Peyer's patch (tissue), 4 donors: ENCODE data around the gene TAS1R2. TPM values are rescaled to one million over a fixed set of nuclear protein-coding genes. Genes with fewer than 3 reads are reported as not detected.

Experiments used
- DNase-seq, 3 donors: peaks; one replicate each; pipeline ENCODE4 v3.0.0-alpha.2; 2017 to 2019
- H3K27ac ChIP-seq, 4 donors: fragments of 200-600 bp; sonication (generic); one replicate each; pipeline ENCODE4 v1.5.1; 2016 to 2019
- H3K27me3 ChIP-seq, 2 donors: fragments of 200-600 bp; sonication (generic); one replicate each; pipeline ENCODE4 v1.5.1; 2019
- H3K36me3 ChIP-seq, 3 donors: fragments of 200-600 bp; sonication (generic); one replicate each; pipeline ENCODE4 v1.5.1; 2016 to 2019
- H3K4me1 ChIP-seq, 4 donors: fragments of 200-600 bp; sonication (generic); one replicate each; pipeline ENCODE4 v1.5.1; 2016 to 2019
- H3K4me3 ChIP-seq, 4 donors: fragments of 200-600 bp; sonication (generic); 1 replicate in 3 of 4; 2 replicates in 1 of 4; pipeline ENCODE4 v1.5.1; 2016 to 2019; ENCODE audit warnings: mild to moderate bottlenecking in 1 of 4
- H3K9me3 ChIP-seq, 4 donors: fragments of 200-600 bp; sonication (generic); one replicate each; pipeline ENCODE4 v1.5.1; 2016 to 2019; ENCODE audit warnings: mild to moderate bottlenecking in 1 of 4
- CTCF ChIP-seq, 6 experiments: fragments of 450-650 bp in 4 of 6; fragments of 200-600 bp in 2 of 6; sonication (generic) in 1 of 6; IDR thresholded peaks; one replicate each; pipeline ENCODE4 v1.5.1; 2017 to 2019; ENCODE audit warnings: antibody characterized with exemption in 6 of 6, mild to moderate bottlenecking in 3 of 6, moderate library complexity in 1 of 6
- POLR2A ChIP-seq, 2 donors: fragments of 450-650 bp; IDR thresholded peaks; one replicate each; pipeline ENCODE4 v1.5.1; 2017; ENCODE audit warnings: antibody characterized with exemption in 2 of 2, mild to moderate bottlenecking in 2 of 2, moderate library complexity in 2 of 2
- total RNA-seq, 4 donors: library from RNA; depleted of rRNA; stranded (reverse); fragments of >200 nt; gene quantifications; one replicate each; pipeline ENCODE4 v1.1.0, GENCODE V29; 2016

The TAS1R2 gene
- total RNA-seq, 4 donors from 2014 or later, result 0.35 TPM; not detected in 3

- H3K27ac ChIP-seq, result no peak overlapping the region
- TF ChIP-seq CTCF (IDR thresholded peaks at IDR 0.05) (no peak), POLR2A (IDR thresholded peaks at IDR 0.05) (no peak)
- H3K4me1 ChIP-seq, result no peaks in the 10 kb centered on the region
- H3K9me3 ChIP-seq, result no peaks in the 10 kb centered on the region
- H3K36me3 ChIP-seq, result no peaks in the 10 kb centered on the region
- DNase-seq, result peak in 1 of 3 donors; percentile 57
- no peak overlapping the region for H3K4me3 ChIP-seq
- no peaks in the 10 kb centered on the region for H3K27me3 ChIP-seq
These were observed 26.5 kb upstream of the TAS1R2 start for GRCh38 chr1:18886003-18886335.

- Histone ChIP-seq H3K27me3 (no peaks in the 10 kb centered on the region), H3K4me1 (no peaks in the 10 kb centered on the region), H3K27ac (no peak overlapping the region), H3K9me3 (no peaks in the 10 kb centered on the region), H3K4me3 (no peak overlapping the region), H3K36me3 (no peaks in the 10 kb centered on the region)
- no peak for DNase-seq
- TF ChIP-seq POLR2A (IDR thresholded peaks at IDR 0.05) (no peak), CTCF (IDR thresholded peaks at IDR 0.05) (no peak)
These were observed 26.0 kb upstream of the TAS1R2 start for GRCh38 chr1:18885311-18886002.

GRCh38 chr1:18884727-18885126, 25.3 kb upstream of the TAS1R2 start:
- Histone ChIP-seq H3K27ac (no peak overlapping the region), H3K9me3 (no peaks in the 10 kb centered on the region), H3K4me1 (no peaks in the 10 kb centered on the region), H3K27me3 (no peaks in the 10 kb centered on the region), H3K36me3 (no peaks in the 10 kb centered on the region), H3K4me3 (no peak overlapping the region)
- TF ChIP-seq POLR2A (IDR thresholded peaks at IDR 0.05), result no peak
- TF ChIP-seq CTCF (IDR thresholded peaks at IDR 0.05), result no peak
- DNase-seq, result no peak

- TF ChIP-seq POLR2A (IDR thresholded peaks at IDR 0.05) (no peak), CTCF (IDR thresholded peaks at IDR 0.05) (no peak)
- DNase-seq, result no peak
- no peak overlapping the region for H3K4me3 ChIP-seq
- H3K27me3 ChIP-seq, result no peaks in the 10 kb centered on the region
- H3K4me1 ChIP-seq, result no peaks in the 10 kb centered on the region
- no peaks in the 10 kb centered on the region for H3K9me3 ChIP-seq
- H3K36me3 ChIP-seq, result no peaks in the 10 kb centered on the region
- no peak overlapping the region for H3K27ac ChIP-seq
These were observed 24.9 kb upstream of the TAS1R2 start for GRCh38 chr1:18884419-18884717.

- Histone ChIP-seq H3K9me3 (no peaks in the 10 kb centered on the region), H3K4me1 (no peaks in the 10 kb centered on the region), H3K27me3 (no peaks in the 10 kb centered on the region), H3K27ac (no peak overlapping the region), H3K36me3 (no peaks in the 10 kb centered on the region), H3K4me3 (no peak overlapping the region)
- TF ChIP-seq CTCF (IDR thresholded peaks at IDR 0.05), result peak; percentile 74 to 83 (median 81)
- TF ChIP-seq POLR2A (IDR thresholded peaks at IDR 0.05), result no peak
- DNase-seq, result peak; percentile 67 to 85 (median 79)
These were observed 24.4 kb upstream of the TAS1R2 start for GRCh38 chr1:18883636-18884418.
